Measurements from ENCODE around the gene ATP8B4.

Gene ATP8B4

GRCh38 chr15:49888323-49888693 lies 230.7 kb downstream of the ATP8B4 start:
- DNase-seq: no peak

- DNase-seq: no peak
Observed at GRCh38 chr15:49887659-49888322, 231.2 kb downstream of the ATP8B4 start.

- no peak for DNase-seq
Observed at GRCh38 chr15:49883121-49883520, 235.9 kb downstream of the ATP8B4 start.

GRCh38 chr15:49881866-49882265 lies 237.2 kb downstream of the ATP8B4 start:
- no peak for DNase-seq

- DNase-seq: no peak
Observed at GRCh38 chr15:49881433-49881832, 237.6 kb downstream of the ATP8B4 start.

GRCh38 chr15:49877873-49878521 lies 241.0 kb downstream of the ATP8B4 start:
- DNase-seq: no peak

GRCh38 chr15:49877117-49877872 lies 241.7 kb downstream of the ATP8B4 start:
- no peak for DNase-seq

GRCh38 chr15:49876401-49877038 lies 242.5 kb downstream of the ATP8B4 start:
- no peak for DNase-seq

- no peak for DNase-seq
Observed at GRCh38 chr15:49875392-49875791, 243.6 kb downstream of the ATP8B4 start.

- no peak for DNase-seq
Observed at GRCh38 chr15:49870472-49870871, 248.6 kb downstream of the ATP8B4 start.

- no peak for DNase-seq
Observed at GRCh38 chr15:49868348-49868747, 250.7 kb downstream of the ATP8B4 start.

- no peak for DNase-seq
Observed at GRCh38 chr15:49865925-49866757, 252.9 kb downstream of the ATP8B4 start.

GRCh38 chr15:49864251-49864650 lies 254.8 kb downstream of the ATP8B4 start:
- no peak for DNase-seq

GRCh38 chr15:49863431-49864224 lies 255.4 kb downstream of the ATP8B4 start:
- DNase-seq: no peak

GRCh38 chr15:49860101-49860500 lies 258.9 kb downstream of the ATP8B4 start:
- DNase-seq: no peak

GRCh38 chr15:49857496-49858475 lies 261.2 kb downstream of the ATP8B4 start:
- no peak for DNase-seq

GRCh38 chr15:49855917-49856637 lies 263.0 kb downstream of the ATP8B4 start:
- no peak for DNase-seq

- no peak for DNase-seq
Observed at GRCh38 chr15:49852756-49853155, 266.3 kb downstream of the ATP8B4 start.

GRCh38 chr15:49848807-49849206 lies 270.2 kb downstream of the ATP8B4 start:
- DNase-seq: no peak

GRCh38 chr15:49848282-49848724 lies 270.7 kb downstream of the ATP8B4 start:
- no peak for DNase-seq
